Upper lobe of left lung (tissue), 4 donors: ENCODE data around the gene MAJIN.

Experiments used
- POLR2A ChIP-seq, 4 donors: fragments of 450-650 bp; IDR thresholded peaks; one replicate each; pipeline ENCODE4 v1.5.1; 2016 to 2017; ENCODE audit warnings: antibody characterized with exemption in 4 of 4, mild to moderate bottlenecking in 2 of 4
- POLR2AphosphoS5 ChIP-seq, 2 donors: sonication (generic); formaldehyde crosslinking; IDR thresholded peaks; one replicate each; pipeline ENCODE4 v1.5.1; 2017; ENCODE audit warnings: antibody characterized with exemption in 2 of 2
- TF ChIP-seq, protein P1 (sequence below), 6 experiments: fragments of 450-650 bp in 4 of 6; fragments of 200-600 bp in 2 of 6; sonication (generic) in 2 of 6; IDR thresholded peaks; one replicate each; pipeline ENCODE4 v1.5.1; 2016 to 2019; ENCODE audit warnings: antibody characterized with exemption in 6 of 6

- TF ChIP-seq, protein P1, sequence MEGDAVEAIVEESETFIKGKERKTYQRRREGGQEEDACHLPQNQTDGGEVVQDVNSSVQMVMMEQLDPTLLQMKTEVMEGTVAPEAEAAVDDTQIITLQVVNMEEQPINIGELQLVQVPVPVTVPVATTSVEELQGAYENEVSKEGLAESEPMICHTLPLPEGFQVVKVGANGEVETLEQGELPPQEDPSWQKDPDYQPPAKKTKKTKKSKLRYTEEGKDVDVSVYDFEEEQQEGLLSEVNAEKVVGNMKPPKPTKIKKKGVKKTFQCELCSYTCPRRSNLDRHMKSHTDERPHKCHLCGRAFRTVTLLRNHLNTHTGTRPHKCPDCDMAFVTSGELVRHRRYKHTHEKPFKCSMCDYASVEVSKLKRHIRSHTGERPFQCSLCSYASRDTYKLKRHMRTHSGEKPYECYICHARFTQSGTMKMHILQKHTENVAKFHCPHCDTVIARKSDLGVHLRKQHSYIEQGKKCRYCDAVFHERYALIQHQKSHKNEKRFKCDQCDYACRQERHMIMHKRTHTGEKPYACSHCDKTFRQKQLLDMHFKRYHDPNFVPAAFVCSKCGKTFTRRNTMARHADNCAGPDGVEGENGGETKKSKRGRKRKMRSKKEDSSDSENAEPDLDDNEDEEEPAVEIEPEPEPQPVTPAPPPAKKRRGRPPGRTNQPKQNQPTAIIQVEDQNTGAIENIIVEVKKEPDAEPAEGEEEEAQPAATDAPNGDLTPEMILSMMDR (IDR thresholded peaks at IDR 0.05), result no peak
- TF ChIP-seq POLR2AphosphoS5 (IDR thresholded peaks at IDR 0.05) (no peak), POLR2A (IDR thresholded peaks at IDR 0.05) (no peak)
Observed at GRCh38 chr11:64894812-64895452, 77.0 kb downstream of the MAJIN start.
